Fibroblast of the aortic adventitia (primary cell): Measurements from ENCODE around the gene LGALS7. TPM values are rescaled to one million over a fixed set of nuclear protein-coding genes. Genes with fewer than 3 reads are reported as not detected.

Experiments
- DNase-seq: peaks from one replicate; pipeline ENCODE4 v3.0.0-alpha.2; 2010; ENCODE audit warnings: low read depth
- H3K4me3 ChIP-seq: 2 replicates; pipeline ENCODE4 v1.5.1; 2011; ENCODE audit warnings: low read depth, mild to moderate bottlenecking, control low read depth, low read length, moderate library complexity
- CTCF ChIP-seq: IDR thresholded peaks from 2 replicates; pipeline ENCODE4 v1.5.1; 2011; ENCODE audit warnings: mild to moderate bottlenecking, low read length, control low read depth, inconsistent platforms; ENCODE audit not compliant: insufficient read depth
- total RNA-seq: library from RNA; depleted of rRNA; stranded (reverse); fragments of >200 nt; gene quantifications from 2 replicates; pipeline ENCODE4 v1.2.3, GENCODE V29; 2012; ENCODE audit warnings: low replicate concordance

LGALS7 gene
- total RNA-seq, 1 donor, result 0.72 TPM

- no peak for TF ChIP-seq CTCF
- DNase-seq, result no peak
- no peak overlapping the region for H3K4me3 ChIP-seq
Measured at GRCh38 chr19:38737281-38737865, 35.9 kb downstream of the LGALS7 start.

GRCh38 chr19:38736413-38737280 lies 36.7 kb downstream of the LGALS7 start:
- no peak for DNase-seq
- no peak overlapping the region for H3K4me3 ChIP-seq
- TF ChIP-seq CTCF, result no peak

GRCh38 chr19:38736036-38736412 lies 37.3 kb downstream of the LGALS7 start:
- peak overlapping the region; percentile 45 for H3K4me3 ChIP-seq
- TF ChIP-seq CTCF, result no peak
- no peak for DNase-seq

GRCh38 chr19:38735257-38735686 lies 38.0 kb downstream of the LGALS7 start:
- no peak overlapping the region for H3K4me3 ChIP-seq
- no peak for DNase-seq
- no peak for TF ChIP-seq CTCF

- no peak for TF ChIP-seq CTCF
- no peak for DNase-seq
- no peak overlapping the region for H3K4me3 ChIP-seq
Measured at GRCh38 chr19:38734426-38735256, 38.7 kb downstream of the LGALS7 start.

GRCh38 chr19:38734176-38734425 lies 39.2 kb downstream of the LGALS7 start:
- no peak for DNase-seq
- no peak overlapping the region for H3K4me3 ChIP-seq
- TF ChIP-seq CTCF, result no peak
